Skeletal muscle satellite cell (primary cell): ENCODE measurements around the gene CCDC88C.

Experiments
- H3K27me3 ChIP-seq: 2 replicates; pipeline ENCODE4 v1.7.0; 2013; ENCODE audit warnings: low read length; ENCODE audit not compliant: control insufficient read depth, insufficient read depth
- H3K36me3 ChIP-seq: 2 replicates; pipeline ENCODE4 v1.7.0; 2013; ENCODE audit warnings: mild to moderate bottlenecking, control low read depth, low read length; ENCODE audit not compliant: insufficient read depth
- H3K4me1 ChIP-seq: 2 replicates; pipeline ENCODE4 v1.7.0; 2013; ENCODE audit warnings: low read length; ENCODE audit not compliant: control insufficient read depth, insufficient read depth
- H3K4me2 ChIP-seq: 2 replicates; pipeline ENCODE4 v1.7.0; 2013; ENCODE audit warnings: mild to moderate bottlenecking, low read length
- H3K4me3 ChIP-seq: 2 replicates; pipeline ENCODE4 v1.7.0; 2013; ENCODE audit warnings: low read length
- H3K9ac ChIP-seq: 2 replicates; pipeline ENCODE4 v1.7.0; 2013; ENCODE audit warnings: mild to moderate bottlenecking, low read depth, low read length, moderate library complexity
- H3K9me3 ChIP-seq: replicated peaks from 2 replicates; pipeline ENCODE4 v1.7.0; 2013; ENCODE audit warnings: mild to moderate bottlenecking, control low read depth, low read length

Gene CCDC88C

DNA sequence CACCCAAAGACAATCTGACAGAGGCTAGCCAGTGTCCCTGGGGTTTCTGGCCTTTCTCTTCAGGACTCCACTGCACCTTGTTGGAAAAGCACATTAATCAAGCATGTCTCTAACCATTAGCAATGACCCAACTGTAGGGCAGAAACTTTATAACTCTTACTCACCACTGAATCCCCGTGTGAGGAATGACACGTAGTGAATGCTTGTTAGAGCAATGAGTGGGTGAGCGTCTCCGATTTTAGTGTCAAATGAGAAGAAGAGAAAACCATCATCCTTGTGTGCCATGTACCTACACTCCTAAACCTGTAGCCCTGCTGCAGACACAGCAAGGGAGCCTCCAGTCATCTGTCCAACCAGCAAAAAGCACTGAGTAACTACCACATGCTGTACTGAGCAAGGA lies 116.7 kb downstream of the CCDC88C start:
- Histone ChIP-seq H3K4me1 (no peaks in the 10 kb centered on the region), H3K9ac (no peak overlapping the region), H3K36me3 (no peaks in the 10 kb centered on the region), H3K9me3 (no peaks in the 10 kb centered on the region), H3K27me3 (peaks cover 4% of the 10 kb centered on the region), H3K4me3 (no peak overlapping the region), H3K4me2 (no peak overlapping the region)

DNA sequence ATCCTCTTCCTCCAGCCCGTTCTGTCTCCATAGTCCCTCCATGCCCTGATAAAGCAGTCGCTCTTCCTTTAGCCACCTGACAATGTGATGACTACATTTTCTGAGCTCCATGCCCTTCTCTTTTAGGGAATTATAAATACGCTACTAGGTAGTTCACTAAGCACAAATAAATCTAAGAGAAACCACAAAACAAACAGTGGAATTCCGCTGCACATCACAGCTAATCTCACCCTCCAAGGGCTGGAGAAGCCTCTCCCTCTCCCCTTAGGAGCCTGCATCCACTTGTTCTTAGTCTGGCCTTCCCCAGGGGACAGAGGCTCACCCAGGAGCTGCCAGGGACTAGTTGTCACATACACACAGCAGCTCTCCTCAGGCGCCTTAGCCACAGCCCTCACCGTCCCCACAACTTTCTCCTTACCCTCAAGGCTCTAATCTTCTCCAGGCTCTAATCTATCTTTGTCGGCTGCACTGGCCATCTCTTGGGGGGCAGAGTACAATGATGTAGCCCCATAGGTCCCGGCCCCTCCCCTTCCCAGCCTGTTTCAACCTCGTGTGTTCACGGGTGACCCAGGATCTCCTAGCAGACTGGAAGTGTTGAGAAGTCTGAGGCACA lies 117.2 kb downstream of the CCDC88C start:
- H3K4me1 ChIP-seq: no peaks in the 10 kb centered on the region
- H3K4me2 ChIP-seq: no peak overlapping the region
- no peak overlapping the region for H3K9ac ChIP-seq
- no peaks in the 10 kb centered on the region for H3K9me3 ChIP-seq
- H3K4me3 ChIP-seq: no peak overlapping the region
- no peaks in the 10 kb centered on the region for H3K36me3 ChIP-seq
- H3K27me3 ChIP-seq: peaks cover 4% of the 10 kb centered on the region

DNA sequence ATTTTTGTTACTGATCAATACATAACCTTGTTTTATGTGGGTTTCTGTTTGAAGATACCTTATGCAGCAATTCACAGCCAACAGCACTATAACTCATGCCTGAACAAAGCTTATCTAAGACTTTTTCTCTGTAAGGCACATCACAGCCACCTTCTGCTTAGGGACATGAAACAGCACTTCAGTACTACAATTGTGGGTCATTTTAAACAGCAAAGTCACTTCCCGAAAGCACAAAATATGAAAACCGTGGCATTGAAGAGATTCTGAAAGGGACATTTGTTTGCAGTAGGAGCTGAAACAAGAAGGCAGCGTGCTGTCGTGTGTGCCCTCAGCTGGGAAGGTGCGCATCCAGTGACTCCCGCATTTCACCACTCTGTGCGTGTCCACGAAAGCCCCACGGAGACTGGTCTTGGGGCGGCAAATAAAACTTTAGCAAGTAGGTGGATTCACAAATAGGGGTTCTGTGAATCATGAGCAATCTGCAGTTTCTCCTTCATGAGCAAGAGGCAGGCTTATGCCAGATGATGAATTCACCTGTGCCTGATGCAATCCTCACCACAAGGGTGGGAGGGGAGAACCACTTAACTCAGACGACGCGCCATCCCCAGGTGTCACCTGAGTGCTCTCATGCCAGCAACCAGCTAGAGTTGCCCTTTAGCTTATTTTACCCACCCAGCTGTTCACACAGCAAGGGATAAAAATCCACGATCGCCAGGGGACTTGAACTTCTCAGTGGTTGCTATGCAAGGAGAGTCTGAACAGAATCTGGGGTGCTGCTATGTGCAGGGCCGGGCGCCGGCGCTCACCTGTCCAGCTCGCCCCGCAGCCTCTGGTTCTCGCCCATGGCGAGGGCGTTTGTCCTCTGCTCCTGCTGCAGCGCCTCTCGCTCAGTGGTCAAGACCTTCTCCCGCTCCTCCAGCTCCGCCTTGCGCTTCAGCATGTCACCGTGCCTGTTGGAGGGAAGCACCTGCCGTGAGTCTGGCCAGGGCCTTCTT lies 118.2 kb downstream of the CCDC88C start:
- no peak overlapping the region for H3K4me2 ChIP-seq
- no peaks in the 10 kb centered on the region for H3K36me3 ChIP-seq
- no peaks in the 10 kb centered on the region for H3K4me1 ChIP-seq
- H3K9ac ChIP-seq: no peak overlapping the region
- no peak overlapping the region for H3K4me3 ChIP-seq
- peaks cover 4% of the 10 kb centered on the region for H3K27me3 ChIP-seq
- H3K9me3 ChIP-seq: no peaks in the 10 kb centered on the region

DNA sequence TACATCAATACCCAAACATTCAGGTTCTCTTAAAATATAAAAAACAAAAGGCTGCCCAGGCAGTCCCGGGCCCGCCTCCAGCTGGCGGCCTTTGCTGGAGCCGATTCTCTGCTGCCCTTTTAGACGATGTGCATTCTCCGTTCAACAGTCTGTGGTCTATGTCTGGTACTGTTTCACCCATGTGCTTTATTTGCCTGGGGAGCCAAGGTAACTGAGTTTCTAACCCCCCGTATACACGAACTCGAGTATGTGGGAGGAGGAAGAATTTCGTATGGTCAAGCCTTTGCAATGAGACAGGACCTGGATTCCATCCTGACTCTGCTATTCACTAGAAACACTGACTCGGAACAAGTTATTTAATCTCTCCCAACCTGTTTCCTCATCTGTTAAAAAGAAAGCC lies 119.0 kb downstream of the CCDC88C start:
- Histone ChIP-seq H3K36me3 (no peaks in the 10 kb centered on the region), H3K4me1 (no peaks in the 10 kb centered on the region), H3K27me3 (peaks cover 4% of the 10 kb centered on the region), H3K9ac (no peak overlapping the region), H3K4me2 (no peak overlapping the region), H3K9me3 (no peaks in the 10 kb centered on the region), H3K4me3 (no peak overlapping the region)

DNA sequence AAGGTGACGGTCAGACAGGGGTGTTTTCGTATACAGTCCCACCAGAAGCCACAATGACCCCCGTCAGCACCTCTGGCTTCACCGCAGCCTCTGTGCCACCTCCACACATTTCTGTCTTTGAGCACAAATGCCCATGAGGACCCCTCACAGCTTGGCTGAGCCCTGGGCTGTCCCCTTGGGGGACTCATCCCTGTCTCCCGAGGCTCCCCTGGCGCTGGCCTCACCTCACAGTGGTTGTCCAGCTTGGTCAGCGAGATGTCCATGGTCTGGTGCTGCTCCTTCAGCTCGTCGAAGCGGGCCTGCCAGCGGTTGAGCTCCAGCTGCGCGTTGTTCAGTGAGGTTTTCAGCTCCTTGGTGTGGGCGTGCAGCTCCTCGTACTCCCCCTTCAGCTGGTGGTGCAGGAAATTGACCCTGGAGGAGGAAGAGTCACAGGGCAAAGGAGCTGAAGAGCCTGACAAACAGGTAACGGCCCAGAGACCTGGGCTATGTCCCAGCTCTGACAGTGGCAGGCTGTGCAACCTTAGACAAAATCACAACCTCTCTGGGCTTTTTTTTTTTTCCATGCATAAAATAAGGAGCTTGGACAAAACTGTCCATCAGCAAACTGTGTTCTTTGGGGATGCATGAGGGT lies 120.4 kb downstream of the CCDC88C start:
- no peak overlapping the region for H3K4me2 ChIP-seq
- H3K4me3 ChIP-seq: no peak overlapping the region
- no peaks in the 10 kb centered on the region for H3K36me3 ChIP-seq
- no peak overlapping the region for H3K9ac ChIP-seq
- no peaks in the 10 kb centered on the region for H3K9me3 ChIP-seq
- no peaks in the 10 kb centered on the region for H3K4me1 ChIP-seq
- H3K27me3 ChIP-seq: peaks cover 4% of the 10 kb centered on the region

DNA sequence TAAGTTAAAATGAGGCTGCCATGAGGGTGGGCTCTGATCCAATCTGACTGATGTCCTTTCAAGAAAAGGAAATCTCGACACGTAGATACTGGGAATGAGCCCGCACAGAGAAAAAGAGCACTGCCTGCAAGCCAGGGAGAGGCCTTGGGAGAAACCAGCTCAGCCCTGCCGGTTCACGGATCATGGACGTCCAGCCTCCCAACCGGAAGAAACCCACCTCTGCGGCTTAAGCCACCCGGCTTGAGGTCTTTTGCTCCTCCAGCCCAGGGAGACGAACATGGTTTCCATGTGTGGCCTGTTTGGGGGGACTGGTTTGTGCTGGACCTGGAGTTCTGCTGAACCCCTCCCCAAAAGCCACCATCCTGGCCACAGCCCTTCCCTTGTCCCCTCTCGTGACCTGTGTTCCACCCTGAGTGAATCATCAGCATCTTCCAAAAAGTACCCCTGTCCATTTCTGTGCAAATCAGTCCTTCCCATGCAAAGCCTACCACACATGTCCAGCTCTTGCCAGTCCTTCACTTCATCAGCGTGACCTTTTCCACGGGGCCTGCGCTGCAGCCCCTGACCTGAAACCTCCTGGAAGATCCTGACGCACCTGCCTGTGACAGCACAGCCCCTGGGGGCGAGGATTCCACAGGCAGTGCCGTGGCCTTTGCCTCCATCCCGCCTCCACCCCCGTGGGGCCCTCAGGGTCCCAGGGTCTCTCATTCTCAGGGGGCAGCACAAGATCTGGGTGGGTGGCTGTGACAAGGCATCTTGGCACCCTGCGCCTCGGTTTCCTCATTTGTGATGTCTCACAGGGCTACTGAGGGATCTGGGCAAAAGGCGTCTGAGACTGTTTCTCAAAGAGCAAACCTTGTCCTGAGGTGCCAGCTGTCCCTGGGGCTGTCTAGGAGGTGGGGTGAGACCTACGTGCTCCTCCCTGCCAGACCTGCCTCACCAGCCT lies 121.5 kb downstream of the CCDC88C start:
- H3K9ac ChIP-seq: no peak overlapping the region
- H3K27me3 ChIP-seq: peaks cover 4% of the 10 kb centered on the region
- H3K36me3 ChIP-seq: no peaks in the 10 kb centered on the region
- no peaks in the 10 kb centered on the region for H3K4me1 ChIP-seq
- H3K4me2 ChIP-seq: no peak overlapping the region
- H3K4me3 ChIP-seq: no peak overlapping the region
- no peaks in the 10 kb centered on the region for H3K9me3 ChIP-seq

DNA sequence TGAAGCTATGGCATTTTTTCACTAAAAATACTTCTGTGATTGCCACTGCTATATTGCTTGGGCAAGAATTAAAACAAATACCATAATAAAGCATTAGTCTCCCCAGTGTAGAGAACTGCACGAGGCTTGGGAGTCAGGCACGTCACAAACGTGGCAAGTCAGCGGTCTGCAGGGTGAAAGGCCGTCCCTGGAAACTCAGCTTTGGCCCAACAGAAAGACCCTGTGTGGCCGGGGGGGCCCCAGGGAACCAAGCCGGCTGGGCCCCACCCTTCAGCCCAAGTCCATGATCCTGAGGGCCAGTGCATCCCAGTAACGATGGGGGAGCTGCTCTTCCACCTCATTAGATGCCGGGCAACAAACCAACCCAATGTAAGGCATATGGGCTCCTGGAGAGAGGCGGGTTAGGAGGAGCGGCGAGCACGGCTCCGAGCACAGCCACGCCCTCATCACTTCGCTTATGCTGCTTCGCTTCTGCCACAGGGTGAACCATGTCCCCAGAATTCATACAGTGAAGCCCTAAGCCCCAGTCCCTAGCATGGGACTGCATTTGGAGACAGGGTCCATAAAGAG lies 122.3 kb downstream of the CCDC88C start:
- H3K9me3 ChIP-seq: no peaks in the 10 kb centered on the region
- no peaks in the 10 kb centered on the region for H3K4me1 ChIP-seq
- H3K36me3 ChIP-seq: no peaks in the 10 kb centered on the region
- peaks cover 4% of the 10 kb centered on the region for H3K27me3 ChIP-seq
- H3K4me3 ChIP-seq: no peak overlapping the region
- no peak overlapping the region for H3K9ac ChIP-seq
- H3K4me2 ChIP-seq: no peak overlapping the region

DNA sequence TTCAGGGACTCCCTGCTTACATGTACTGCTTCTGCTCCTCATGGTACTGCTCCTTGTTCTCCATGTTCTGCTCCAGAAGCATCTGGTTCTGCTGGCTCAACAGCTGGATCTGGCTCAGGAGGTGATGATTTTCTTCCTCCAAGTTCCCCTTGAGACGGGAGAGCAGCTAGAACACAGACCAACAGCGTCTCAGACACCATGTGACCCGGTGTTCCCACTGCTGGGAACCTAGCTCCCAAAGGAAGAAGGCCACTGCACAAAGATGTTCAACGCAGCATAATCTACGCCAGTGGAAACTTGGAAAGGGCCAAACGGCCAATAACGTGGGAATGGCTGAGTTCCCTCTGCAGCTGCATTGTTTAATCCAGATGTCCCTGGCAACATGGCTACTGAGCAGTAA lies 123.5 kb downstream of the CCDC88C start:
- Histone ChIP-seq H3K4me2 (no peak overlapping the region), H3K36me3 (no peaks in the 10 kb centered on the region), H3K9me3 (no peaks in the 10 kb centered on the region), H3K4me3 (no peak overlapping the region), H3K9ac (no peak overlapping the region), H3K27me3 (peaks cover 4% of the 10 kb centered on the region), H3K4me1 (no peaks in the 10 kb centered on the region)

DNA sequence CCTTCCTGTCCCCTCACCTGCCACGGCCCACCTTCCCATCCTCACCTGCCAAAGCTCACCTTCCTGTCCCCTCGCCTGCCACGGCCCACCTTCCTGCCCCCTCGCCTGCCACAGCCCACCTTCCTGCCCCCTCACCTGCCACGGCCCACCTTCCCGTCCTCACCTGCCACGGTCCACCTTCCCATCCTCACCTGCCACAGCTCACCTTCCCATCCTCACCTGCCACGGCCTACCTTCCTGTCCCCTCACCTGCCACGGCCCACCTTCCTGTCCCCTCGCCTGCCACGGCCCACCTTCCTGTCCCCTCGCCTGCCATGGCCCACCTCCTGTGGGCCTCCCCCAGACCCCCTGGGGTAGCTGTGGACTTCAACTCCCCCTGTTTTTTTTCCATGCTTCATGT lies 124.3 kb downstream of the CCDC88C start:
- H3K4me2 ChIP-seq: no peak overlapping the region
- no peaks in the 10 kb centered on the region for H3K36me3 ChIP-seq
- no peak overlapping the region for H3K9ac ChIP-seq
- H3K27me3 ChIP-seq: no peaks in the 10 kb centered on the region
- no peak overlapping the region for H3K4me3 ChIP-seq
- H3K9me3 ChIP-seq: no peaks in the 10 kb centered on the region
- H3K4me1 ChIP-seq: no peaks in the 10 kb centered on the region

DNA sequence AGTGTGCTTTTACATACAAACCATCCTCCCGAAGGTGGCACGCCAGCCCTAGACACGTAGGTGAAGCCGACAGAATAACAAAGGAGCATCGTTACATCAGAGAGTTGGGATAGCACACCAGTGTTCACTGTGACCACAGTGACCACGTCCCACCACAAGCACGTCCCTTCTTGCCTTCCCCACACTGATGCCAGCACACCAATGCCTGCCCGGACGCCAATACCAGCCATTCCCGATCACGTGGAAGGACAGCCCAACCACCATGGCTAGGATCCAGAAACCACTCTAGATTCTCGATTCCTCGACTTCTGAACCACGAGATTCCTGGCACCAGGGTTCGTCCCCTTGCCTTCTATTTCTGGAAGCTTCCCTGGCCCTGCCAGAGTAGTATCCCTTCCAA lies 125.1 kb downstream of the CCDC88C start:
- no peak overlapping the region for H3K9ac ChIP-seq
- no peaks in the 10 kb centered on the region for H3K27me3 ChIP-seq
- H3K4me1 ChIP-seq: no peaks in the 10 kb centered on the region
- no peaks in the 10 kb centered on the region for H3K9me3 ChIP-seq
- no peak overlapping the region for H3K4me3 ChIP-seq
- no peaks in the 10 kb centered on the region for H3K36me3 ChIP-seq
- H3K4me2 ChIP-seq: no peak overlapping the region
